Measurements from ENCODE around the gene FAT4.
A peak's percentile ranks its signal among the peaks of the same experiment; 100 is the strongest.

Gene FAT4, protein sequence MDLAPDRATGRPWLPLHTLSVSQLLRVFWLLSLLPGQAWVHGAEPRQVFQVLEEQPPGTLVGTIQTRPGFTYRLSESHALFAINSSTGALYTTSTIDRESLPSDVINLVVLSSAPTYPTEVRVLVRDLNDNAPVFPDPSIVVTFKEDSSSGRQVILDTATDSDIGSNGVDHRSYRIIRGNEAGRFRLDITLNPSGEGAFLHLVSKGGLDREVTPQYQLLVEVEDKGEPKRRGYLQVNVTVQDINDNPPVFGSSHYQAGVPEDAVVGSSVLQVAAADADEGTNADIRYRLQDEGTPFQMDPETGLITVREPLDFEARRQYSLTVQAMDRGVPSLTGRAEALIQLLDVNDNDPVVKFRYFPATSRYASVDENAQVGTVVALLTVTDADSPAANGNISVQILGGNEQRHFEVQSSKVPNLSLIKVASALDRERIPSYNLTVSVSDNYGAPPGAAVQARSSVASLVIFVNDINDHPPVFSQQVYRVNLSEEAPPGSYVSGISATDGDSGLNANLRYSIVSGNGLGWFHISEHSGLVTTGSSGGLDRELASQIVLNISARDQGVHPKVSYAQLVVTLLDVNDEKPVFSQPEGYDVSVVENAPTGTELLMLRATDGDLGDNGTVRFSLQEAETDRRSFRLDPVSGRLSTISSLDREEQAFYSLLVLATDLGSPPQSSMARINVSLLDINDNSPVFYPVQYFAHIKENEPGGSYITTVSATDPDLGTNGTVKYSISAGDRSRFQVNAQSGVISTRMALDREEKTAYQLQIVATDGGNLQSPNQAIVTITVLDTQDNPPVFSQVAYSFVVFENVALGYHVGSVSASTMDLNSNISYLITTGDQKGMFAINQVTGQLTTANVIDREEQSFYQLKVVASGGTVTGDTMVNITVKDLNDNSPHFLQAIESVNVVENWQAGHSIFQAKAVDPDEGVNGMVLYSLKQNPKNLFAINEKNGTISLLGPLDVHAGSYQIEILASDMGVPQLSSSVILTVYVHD (N-terminal part only)

DNA sequence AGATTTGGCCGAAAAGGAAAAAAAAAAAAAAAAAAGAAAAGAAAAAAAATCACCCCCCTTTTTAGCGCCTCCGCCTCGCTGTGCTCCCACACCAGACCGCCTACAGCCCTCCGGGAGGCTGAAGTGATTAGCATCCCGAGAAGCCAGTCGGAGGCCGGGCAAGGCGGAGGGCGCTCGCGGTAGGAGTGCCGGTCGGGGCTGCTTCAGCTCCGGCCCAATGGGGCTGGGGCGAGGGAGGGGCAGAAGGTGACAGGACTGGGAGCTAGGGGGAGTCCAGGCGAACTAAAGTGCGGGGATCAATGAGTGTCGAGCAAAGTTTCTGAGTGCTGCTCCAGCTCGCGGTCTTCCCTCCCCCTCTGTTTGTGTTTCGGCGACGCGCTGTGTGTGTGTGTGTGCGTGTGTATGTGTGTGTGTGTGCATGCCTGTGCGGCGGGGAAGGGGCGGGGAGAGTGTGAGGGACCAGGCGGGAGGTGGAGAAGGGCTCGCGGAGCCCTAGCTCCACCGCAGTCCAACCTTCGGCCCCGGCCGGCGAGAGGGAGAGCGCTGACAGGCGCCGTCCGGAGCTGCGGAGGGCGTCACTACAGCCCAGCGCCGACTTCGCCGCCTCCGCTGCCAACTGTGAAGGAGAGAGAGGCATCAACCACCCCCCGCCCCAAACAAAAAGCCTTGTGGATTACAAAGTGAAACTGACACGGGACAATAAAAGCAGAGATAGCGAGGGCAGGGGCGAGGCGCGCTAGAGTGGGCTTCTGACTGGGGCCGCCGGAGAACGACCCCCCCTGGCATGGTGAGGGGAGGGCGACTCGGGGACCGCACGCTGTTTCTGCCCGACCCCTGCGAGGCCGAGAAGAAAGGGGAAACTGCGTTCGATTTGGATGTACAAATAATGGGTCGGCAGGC, at the start of gene FAT4:
FAT4 (plus strand) TSS at position 280 of the 900 bp plus-strand sequence. CDS start 1,457 bp downstream, outside the sequence.
- TF ChIP-seq ZFX (IDR thresholded peaks at IDR 0.05; ENCODE audit: borderline replicate concordance): no peak
- TF ChIP-seq, protein P1, sequence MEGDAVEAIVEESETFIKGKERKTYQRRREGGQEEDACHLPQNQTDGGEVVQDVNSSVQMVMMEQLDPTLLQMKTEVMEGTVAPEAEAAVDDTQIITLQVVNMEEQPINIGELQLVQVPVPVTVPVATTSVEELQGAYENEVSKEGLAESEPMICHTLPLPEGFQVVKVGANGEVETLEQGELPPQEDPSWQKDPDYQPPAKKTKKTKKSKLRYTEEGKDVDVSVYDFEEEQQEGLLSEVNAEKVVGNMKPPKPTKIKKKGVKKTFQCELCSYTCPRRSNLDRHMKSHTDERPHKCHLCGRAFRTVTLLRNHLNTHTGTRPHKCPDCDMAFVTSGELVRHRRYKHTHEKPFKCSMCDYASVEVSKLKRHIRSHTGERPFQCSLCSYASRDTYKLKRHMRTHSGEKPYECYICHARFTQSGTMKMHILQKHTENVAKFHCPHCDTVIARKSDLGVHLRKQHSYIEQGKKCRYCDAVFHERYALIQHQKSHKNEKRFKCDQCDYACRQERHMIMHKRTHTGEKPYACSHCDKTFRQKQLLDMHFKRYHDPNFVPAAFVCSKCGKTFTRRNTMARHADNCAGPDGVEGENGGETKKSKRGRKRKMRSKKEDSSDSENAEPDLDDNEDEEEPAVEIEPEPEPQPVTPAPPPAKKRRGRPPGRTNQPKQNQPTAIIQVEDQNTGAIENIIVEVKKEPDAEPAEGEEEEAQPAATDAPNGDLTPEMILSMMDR (IDR thresholded peaks at IDR 0.05): no peak
- peak within 1 kb of the TSS; percentile 52 for H3K27ac ChIP-seq

DNA sequence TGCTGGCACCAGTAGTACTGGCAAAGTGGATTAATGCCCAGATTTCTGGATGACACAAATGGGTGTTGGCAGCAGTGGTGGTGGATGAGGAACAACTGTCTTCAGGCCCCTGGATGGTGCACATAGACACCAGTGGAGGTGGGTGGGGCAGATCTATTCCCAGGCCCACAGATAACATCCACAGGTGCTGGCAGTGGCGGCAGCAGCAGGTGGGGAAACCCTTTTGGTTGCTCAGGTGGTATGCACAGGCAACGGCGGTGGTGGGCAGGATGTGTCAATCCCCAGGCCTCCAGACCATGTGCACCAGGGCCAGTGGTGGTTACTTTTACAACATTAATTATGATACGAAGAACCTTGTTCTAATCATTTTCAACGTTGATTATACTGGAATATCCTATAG, 48.9 kb upstream of the FAT4 start:
- no peak overlapping the region for H3K27ac ChIP-seq
- TF ChIP-seq, protein P1 (IDR thresholded peaks at IDR 0.05): no peak
- no peak for TF ChIP-seq ZFX (IDR thresholded peaks at IDR 0.05; ENCODE audit: borderline replicate concordance)

DNA sequence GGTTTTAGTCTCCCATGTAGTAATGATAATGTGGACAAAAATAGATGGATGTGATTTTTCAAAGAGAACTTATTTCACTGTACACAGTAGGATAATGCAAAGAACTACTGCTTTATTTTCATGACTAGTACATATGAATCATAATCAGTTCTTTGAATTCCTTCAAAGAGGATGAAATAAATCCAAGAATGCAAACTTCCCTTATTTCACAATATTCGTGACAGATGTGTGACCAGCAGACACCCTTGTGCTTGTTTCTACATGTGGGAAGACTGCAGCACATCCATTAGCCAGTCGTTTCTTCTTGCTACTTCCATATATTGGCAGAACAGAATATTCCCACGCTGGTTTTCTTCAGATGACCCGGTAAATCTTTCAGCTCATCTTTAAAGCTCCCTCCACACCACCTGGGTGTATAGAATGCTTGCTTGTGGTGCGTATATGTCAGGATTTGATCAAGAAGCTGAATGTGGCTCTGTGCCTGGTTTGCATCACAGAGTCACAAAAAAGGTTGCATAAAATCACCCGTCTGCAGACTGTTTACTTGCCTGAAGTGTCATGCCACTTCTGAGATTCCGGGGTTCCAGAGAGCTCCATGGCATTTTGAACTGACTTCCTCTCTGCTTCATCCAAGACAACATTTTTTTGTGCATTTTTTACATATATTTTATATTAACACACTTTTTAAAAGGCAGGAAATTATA, 47.7 kb upstream of the FAT4 start:
- TF ChIP-seq, protein P1 (IDR thresholded peaks at IDR 0.05): no peak
- TF ChIP-seq ZFX (IDR thresholded peaks at IDR 0.05; ENCODE audit: borderline replicate concordance): no peak
- no peak overlapping the region for H3K27ac ChIP-seq

DNA sequence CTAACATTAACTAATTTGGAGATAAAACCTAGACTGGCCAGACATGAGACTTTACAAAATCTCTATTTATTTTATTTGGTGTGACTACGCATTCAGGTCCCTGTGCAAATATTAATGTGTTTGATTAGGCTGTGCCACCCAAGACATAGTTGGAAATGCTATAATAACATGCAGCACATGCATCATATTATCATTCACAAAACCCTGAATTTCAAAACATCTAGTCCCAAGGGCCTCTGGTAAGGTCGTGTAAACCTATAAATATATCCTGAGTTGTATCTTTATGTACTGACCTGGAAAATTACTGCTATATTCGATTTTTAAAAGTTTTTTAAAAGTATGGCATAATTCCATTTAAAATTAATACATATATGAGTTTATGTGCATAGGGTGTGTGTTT, 47.1 kb upstream of the FAT4 start:
- TF ChIP-seq, protein P1 (IDR thresholded peaks at IDR 0.05): no peak
- no peak for TF ChIP-seq ZFX (IDR thresholded peaks at IDR 0.05; ENCODE audit: borderline replicate concordance)
- no peak overlapping the region for H3K27ac ChIP-seq

DNA sequence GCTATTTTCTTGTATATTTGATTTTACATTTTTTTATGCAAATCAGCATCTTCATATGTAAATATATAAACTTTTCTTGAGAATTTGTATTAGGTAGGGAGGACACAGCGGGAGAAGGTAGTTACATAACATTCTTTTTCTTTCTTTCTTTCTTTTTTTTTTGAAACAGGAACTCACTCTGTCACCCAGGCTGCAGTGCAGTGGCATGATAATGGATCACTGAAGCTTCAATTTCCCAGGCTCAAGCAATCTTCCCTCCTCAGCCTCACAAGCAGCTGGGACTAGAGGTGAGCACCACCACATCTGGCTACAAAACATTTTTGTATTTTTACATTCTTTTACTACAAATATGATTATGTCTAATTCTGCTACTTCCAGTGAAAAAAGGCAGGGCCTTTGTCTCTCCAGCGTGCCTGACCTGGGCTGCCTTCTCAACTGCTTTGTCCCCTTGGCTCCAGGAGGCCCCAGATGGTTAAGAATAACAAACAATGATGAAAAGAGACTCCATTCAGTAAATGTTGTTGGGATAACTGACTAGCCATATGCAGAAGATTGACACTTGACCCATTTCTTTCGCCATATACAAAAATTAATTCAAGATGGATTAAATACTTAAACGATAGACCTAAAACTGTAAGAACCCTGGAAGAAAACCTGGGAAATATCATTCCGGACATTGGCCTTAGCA, 46.5 kb upstream of the FAT4 start:
- H3K27ac ChIP-seq: no peak overlapping the region
- no peak for TF ChIP-seq ZFX (IDR thresholded peaks at IDR 0.05; ENCODE audit: borderline replicate concordance)
- TF ChIP-seq, protein P1 (IDR thresholded peaks at IDR 0.05): no peak

DNA sequence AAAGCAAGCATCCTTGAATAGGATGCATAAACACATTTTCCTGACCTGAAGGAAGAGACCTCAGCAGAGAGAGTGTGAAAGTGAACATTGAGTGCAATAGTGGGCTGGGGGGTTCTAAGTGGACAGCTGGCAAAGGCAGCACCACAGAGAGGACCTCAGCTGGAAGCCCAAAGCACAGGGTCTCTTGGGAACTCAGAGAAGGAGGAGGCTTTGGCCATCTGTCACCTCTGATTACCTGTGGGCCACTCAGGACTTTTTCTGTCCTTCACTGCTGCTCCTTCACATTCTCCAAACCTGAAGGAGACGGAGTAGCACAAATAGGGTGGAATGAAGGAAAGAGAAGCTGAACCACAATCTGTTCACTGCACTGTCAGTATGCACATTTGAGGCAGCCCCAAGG, 37.9 kb upstream of the FAT4 start:
- H3K27ac ChIP-seq: no peak overlapping the region
- TF ChIP-seq, protein P1 (IDR thresholded peaks at IDR 0.05): no peak
- TF ChIP-seq ZFX (IDR thresholded peaks at IDR 0.05; ENCODE audit: borderline replicate concordance): no peak
